Suprapubic skin (tissue), 3 donors: Measurements from ENCODE around the gene PATL2.
"Not testable (repeated sequence)": the region's sequence is repeated elsewhere in the genome, so short reads cannot be mapped to it uniquely, and the experiment has no call there.

ENCODE experiments used
- POLR2AphosphoS5 ChIP-seq, 3 donors: sonication (generic); formaldehyde crosslinking; IDR thresholded peaks; one replicate each; pipeline ENCODE4 v1.6.1; 2017; ENCODE audit warnings: antibody characterized with exemption in 3 of 3
- TF ChIP-seq, protein P1 (sequence below), 2 donors: fragments of 200-600 bp in 1 of 2; fragments of 450-650 bp in 1 of 2; sonication (generic) in 1 of 2; IDR thresholded peaks; one replicate each; pipeline ENCODE4 v1.5.1; 2016 to 2019; ENCODE audit warnings: antibody characterized with exemption in 2 of 2, mild to moderate bottlenecking in 1 of 2, moderate library complexity in 1 of 2

DNA sequence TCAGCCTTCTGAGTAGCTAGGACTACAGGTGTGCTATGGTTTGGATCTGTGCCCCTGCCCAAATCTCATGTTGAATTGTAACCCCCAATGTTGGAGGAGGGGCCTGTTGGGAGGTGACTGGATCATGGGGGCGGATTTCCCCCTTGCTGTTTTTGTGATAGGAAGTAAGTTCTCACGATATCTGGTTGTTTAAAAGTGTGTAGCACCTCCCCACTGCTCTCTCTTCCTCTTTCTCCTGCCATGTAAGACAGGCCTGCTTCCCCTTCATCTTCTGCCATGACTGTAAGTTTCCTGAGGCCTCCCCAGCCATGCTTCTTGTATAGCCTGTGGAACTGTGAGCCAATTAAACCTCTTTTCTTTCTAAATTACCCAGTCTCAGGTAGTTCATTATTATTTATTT, 85.8 kb downstream of the PATL2 start:
- TF ChIP-seq, protein P1, sequence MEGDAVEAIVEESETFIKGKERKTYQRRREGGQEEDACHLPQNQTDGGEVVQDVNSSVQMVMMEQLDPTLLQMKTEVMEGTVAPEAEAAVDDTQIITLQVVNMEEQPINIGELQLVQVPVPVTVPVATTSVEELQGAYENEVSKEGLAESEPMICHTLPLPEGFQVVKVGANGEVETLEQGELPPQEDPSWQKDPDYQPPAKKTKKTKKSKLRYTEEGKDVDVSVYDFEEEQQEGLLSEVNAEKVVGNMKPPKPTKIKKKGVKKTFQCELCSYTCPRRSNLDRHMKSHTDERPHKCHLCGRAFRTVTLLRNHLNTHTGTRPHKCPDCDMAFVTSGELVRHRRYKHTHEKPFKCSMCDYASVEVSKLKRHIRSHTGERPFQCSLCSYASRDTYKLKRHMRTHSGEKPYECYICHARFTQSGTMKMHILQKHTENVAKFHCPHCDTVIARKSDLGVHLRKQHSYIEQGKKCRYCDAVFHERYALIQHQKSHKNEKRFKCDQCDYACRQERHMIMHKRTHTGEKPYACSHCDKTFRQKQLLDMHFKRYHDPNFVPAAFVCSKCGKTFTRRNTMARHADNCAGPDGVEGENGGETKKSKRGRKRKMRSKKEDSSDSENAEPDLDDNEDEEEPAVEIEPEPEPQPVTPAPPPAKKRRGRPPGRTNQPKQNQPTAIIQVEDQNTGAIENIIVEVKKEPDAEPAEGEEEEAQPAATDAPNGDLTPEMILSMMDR (IDR thresholded peaks at IDR 0.05), result not testable (repeated sequence)
- TF ChIP-seq POLR2AphosphoS5 (IDR thresholded peaks at IDR 0.05), result not testable (repeated sequence)
